ENCODE measurements around the gene F2.

Gene F2

DNA sequence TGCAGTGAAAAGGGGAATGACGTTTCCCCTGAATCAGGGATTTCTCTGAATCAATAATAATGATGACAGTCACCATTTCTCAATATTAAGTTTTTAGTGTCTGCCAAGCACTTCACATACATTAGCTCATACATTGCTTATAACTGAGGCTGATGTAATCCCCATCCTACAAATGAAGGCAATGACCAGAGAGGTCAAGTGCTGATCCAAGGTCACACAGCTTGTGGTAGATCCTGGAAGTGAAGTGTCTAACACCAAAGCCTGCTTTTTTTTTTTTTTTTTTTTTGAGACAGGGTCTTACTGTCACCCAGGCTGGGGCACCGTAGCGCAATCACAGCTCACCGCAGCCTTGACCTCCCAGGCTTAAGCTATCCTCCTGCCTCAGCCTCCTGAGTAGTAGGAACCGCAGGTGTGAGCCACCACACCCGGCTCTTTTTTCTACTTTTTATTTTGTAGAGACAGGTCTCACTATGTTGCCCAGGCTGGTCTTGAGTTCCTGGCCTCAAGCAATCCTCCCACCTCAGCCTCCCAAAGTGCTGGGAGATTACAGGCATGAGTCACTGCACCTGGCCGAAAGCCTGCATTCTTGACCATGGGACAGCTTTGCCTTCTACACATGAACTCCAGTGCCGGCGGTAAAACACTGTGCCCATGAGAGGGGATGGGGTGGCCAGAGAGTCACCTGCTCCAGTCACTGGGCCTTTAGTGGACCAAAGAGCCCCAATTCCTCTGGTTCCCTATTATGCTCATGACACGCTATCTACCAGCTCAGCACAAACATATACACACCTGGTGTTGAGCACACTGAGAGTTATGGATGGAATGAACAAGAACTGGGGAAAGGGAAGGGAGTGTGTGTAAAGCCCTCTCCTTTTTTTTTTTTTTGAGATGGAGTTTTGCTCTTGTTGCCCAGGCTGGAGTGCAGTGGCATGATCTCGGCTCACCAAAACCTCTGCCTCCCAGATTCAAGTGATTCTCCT, 36.0 kb upstream of the F2 start:
- Histone ChIP-seq H3K4me3 (IDR thresholded peaks at IDR 0.05; ENCODE audit: insufficient read depth, low read depth, low read length) (no peak overlapping the region), H3K79me2 (ENCODE audit: insufficient read depth, low read depth) (no peaks in the 10 kb centered on the region)

DNA sequence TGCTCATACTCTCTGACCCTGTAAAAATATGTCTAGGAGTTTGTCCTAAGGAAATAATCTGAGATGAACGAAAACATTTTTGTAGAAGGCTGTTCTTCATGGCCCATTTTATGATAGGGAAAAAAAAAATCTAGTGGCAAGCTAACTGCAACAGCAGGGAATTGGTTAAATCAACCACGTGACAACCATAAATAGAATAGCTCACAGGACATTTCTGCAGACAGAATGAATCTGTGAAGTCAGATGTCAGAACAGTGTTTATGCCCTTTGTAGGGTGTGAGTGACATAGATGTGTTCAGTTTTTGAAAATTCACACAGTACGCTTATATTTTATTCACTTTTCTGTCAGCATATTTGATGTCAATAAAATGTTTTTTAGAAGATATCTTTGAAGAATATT, 34.6 kb upstream of the F2 start:
- no peaks in the 10 kb centered on the region for H3K79me2 ChIP-seq (ENCODE audit: insufficient read depth, low read depth)
- no peak overlapping the region for H3K9ac ChIP-seq
- no peaks in the 10 kb centered on the region for H4K20me1 ChIP-seq (ENCODE audit: insufficient read depth)
- no peak overlapping the region for H3K27ac ChIP-seq
- no peaks in the 10 kb centered on the region for H3K36me3 ChIP-seq (ENCODE audit: insufficient read depth)
- no peak overlapping the region for H3K4me2 ChIP-seq
- H3K27me3 ChIP-seq (ENCODE audit: insufficient read depth, low read depth), result no peaks in the 10 kb centered on the region
- H3K4me3 ChIP-seq (IDR thresholded peaks at IDR 0.05; ENCODE audit: insufficient read depth, low read depth, low read length), result no peak overlapping the region
- TF ChIP-seq, protein P1, sequence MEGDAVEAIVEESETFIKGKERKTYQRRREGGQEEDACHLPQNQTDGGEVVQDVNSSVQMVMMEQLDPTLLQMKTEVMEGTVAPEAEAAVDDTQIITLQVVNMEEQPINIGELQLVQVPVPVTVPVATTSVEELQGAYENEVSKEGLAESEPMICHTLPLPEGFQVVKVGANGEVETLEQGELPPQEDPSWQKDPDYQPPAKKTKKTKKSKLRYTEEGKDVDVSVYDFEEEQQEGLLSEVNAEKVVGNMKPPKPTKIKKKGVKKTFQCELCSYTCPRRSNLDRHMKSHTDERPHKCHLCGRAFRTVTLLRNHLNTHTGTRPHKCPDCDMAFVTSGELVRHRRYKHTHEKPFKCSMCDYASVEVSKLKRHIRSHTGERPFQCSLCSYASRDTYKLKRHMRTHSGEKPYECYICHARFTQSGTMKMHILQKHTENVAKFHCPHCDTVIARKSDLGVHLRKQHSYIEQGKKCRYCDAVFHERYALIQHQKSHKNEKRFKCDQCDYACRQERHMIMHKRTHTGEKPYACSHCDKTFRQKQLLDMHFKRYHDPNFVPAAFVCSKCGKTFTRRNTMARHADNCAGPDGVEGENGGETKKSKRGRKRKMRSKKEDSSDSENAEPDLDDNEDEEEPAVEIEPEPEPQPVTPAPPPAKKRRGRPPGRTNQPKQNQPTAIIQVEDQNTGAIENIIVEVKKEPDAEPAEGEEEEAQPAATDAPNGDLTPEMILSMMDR (conservative IDR thresholded peaks at IDR 0.05; ENCODE audit: low read depth, low read length), result no peak
- H2AFZ ChIP-seq (ENCODE audit: low read depth), result no peak overlapping the region
- H3K4me1 ChIP-seq (ENCODE audit: low read depth, poor library complexity, severe bottlenecking), result peaks cover 3% of the 10 kb centered on the region

More for the DNA sequence above, 36.0 kb upstream of the F2 start:
- Histone ChIP-seq H2AFZ (ENCODE audit: low read depth) (no peak overlapping the region), H3K4me1 (ENCODE audit: low read depth, poor library complexity, severe bottlenecking) (peaks cover 3% of the 10 kb centered on the region), H3K9ac (no peak overlapping the region), H3K4me2 (no peak overlapping the region), H3K36me3 (ENCODE audit: insufficient read depth) (no peaks in the 10 kb centered on the region), H4K20me1 (ENCODE audit: insufficient read depth) (no peaks in the 10 kb centered on the region), H3K27me3 (ENCODE audit: insufficient read depth, low read depth) (no peaks in the 10 kb centered on the region), H3K27ac (no peak overlapping the region)
- TF ChIP-seq, protein P1 (conservative IDR thresholded peaks at IDR 0.05; ENCODE audit: low read depth, low read length), result no peak

DNA sequence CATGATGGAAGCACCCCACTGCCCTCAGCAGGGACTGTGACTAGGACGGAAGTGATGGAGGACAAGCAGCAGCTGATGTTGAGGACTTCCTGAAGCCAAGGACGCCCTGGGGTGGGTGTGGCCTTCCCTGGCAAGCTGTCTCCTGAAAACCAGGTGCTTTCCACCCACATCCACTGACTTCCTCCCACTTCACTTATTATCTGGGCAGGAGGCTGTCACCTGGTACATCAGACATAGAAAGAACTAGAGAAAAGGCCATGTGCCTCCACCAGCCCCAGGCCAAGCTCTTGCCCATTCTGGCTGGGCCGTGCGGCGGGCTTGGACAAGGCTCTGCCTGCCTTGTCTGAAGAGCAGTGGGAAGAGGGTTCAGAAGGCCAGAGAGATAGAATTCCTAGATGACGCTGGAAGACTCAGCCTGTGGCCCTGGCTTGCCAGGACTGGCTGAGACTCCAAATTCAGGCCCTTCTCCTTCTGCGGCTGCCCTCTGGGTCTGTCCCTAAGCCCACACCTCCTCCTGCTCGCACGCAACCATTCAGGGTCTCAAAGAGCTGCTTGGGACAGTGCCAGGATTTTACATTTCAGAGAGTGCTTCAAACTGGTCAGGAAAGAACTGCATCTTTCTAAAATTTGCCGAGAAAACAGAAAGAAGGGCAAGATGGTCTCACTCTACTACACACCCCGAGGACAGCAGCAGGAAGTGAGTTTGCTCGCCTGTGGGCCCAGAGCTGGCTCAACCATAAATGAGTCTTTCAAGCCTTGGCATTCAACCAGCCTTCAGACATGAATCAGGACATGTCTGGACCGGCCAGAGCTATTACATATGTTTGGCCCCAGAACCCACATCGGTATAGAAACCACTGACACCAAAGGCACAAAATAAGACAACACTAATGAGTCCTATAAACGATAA, 31.9 kb upstream of the F2 start:
- TF ChIP-seq, protein P1 (conservative IDR thresholded peaks at IDR 0.05; ENCODE audit: low read depth, low read length), result no peak
- Histone ChIP-seq H3K4me1 (ENCODE audit: low read depth, poor library complexity, severe bottlenecking) (peaks cover 3% of the 10 kb centered on the region), H4K20me1 (ENCODE audit: insufficient read depth) (no peaks in the 10 kb centered on the region), H3K27me3 (ENCODE audit: insufficient read depth, low read depth) (no peaks in the 10 kb centered on the region), H3K9ac (no peak overlapping the region), H3K79me2 (ENCODE audit: insufficient read depth, low read depth) (no peaks in the 10 kb centered on the region), H2AFZ (ENCODE audit: low read depth) (no peak overlapping the region), H3K36me3 (ENCODE audit: insufficient read depth) (no peaks in the 10 kb centered on the region), H3K27ac (no peak overlapping the region), H3K4me3 (IDR thresholded peaks at IDR 0.05; ENCODE audit: insufficient read depth, low read depth, low read length) (no peak overlapping the region), H3K4me2 (no peak overlapping the region)

DNA sequence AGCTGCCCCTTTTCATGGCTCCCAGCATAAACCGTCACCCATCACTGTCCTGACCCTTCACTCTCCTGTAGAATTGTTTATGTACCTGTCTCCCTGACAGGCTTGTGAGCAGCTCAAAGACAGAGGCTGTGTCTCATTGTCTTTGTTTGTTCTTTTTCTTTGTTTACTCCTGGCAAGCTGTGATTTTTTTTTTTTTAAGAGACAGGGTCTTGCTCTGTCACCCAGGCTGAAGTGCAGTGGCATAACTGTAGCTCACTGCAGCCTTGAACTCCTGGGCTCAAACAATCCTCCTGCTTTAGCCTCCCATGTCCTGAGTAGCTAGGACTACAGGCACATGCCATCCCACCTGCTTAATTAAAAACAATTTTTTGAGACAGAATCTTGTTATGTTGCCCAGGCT, 28.3 kb upstream of the F2 start:
- no peak overlapping the region for H3K9ac ChIP-seq
- no peak overlapping the region for H3K27ac ChIP-seq
- no peaks in the 10 kb centered on the region for H3K4me1 ChIP-seq (ENCODE audit: low read depth, poor library complexity, severe bottlenecking)
- TF ChIP-seq, protein P1 (conservative IDR thresholded peaks at IDR 0.05; ENCODE audit: low read depth, low read length), result no peak
- H3K27me3 ChIP-seq (ENCODE audit: insufficient read depth, low read depth), result no peaks in the 10 kb centered on the region
- H4K20me1 ChIP-seq (ENCODE audit: insufficient read depth), result no peaks in the 10 kb centered on the region
- H3K79me2 ChIP-seq (ENCODE audit: insufficient read depth, low read depth), result no peaks in the 10 kb centered on the region
- H3K4me2 ChIP-seq, result no peak overlapping the region
- H3K4me3 ChIP-seq (IDR thresholded peaks at IDR 0.05; ENCODE audit: insufficient read depth, low read depth, low read length), result no peak overlapping the region
- H2AFZ ChIP-seq (ENCODE audit: low read depth), result no peak overlapping the region
- H3K36me3 ChIP-seq (ENCODE audit: insufficient read depth), result no peaks in the 10 kb centered on the region
